GM19193 (cell line): ENCODE measurements around the gene EEIG2.

ENCODE experiments used
- POLR2A ChIP-seq: IDR thresholded peaks from 4 replicates; pipeline ENCODE4 v1.6.1; 2011; ENCODE audit not compliant: insufficient read depth, insufficient read length; ENCODE audit errors: extremely low read depth

EEIG2 gene

GRCh38 chr1:108541861-108542260 is 18.0 kb upstream of the EEIG2 start:
- no peak for TF ChIP-seq POLR2A

- no peak for TF ChIP-seq POLR2A
These were observed 8.6 kb upstream of the EEIG2 start for GRCh38 chr1:108551137-108551862.

- TF ChIP-seq POLR2A = no peak
These were observed 6.0 kb upstream of the EEIG2 start for GRCh38 chr1:108553905-108554304.

GRCh38 chr1:108554682-108555427 is 5.0 kb upstream of the EEIG2 start:
- TF ChIP-seq POLR2A = no peak

- TF ChIP-seq POLR2A = no peak
These were observed 3.8 kb upstream of the EEIG2 start for GRCh38 chr1:108556066-108556465.

GRCh38 chr1:108556499-108556898 is 3.4 kb upstream of the EEIG2 start:
- TF ChIP-seq POLR2A = no peak

- TF ChIP-seq POLR2A = no peak
These were observed 2.6 kb upstream of the EEIG2 start for GRCh38 chr1:108557296-108557695.

GRCh38 chr1:108560189-108560873 is 431 bp downstream of the EEIG2 start:
- TF ChIP-seq POLR2A = no peak

- TF ChIP-seq POLR2A = peak; percentile 60
These were observed 1.1 kb downstream of the EEIG2 start for GRCh38 chr1:108560874-108561459.

GRCh38 chr1:108561689-108562326 is 1.9 kb downstream of the EEIG2 start:
- TF ChIP-seq POLR2A = no peak

- TF ChIP-seq POLR2A = no peak
These were observed 3.9 kb downstream of the EEIG2 start for GRCh38 chr1:108563808-108564207.

- no peak for TF ChIP-seq POLR2A
These were observed 5.2 kb downstream of the EEIG2 start for GRCh38 chr1:108565081-108565480.

- no peak for TF ChIP-seq POLR2A
These were observed 5.6 kb downstream of the EEIG2 start for GRCh38 chr1:108565512-108565911.

- TF ChIP-seq POLR2A = no peak
These were observed 8.7 kb downstream of the EEIG2 start for GRCh38 chr1:108568589-108568988.

- TF ChIP-seq POLR2A = no peak
These were observed 9.3 kb downstream of the EEIG2 start for GRCh38 chr1:108569097-108569728.

- no peak for TF ChIP-seq POLR2A
These were observed 10.2 kb downstream of the EEIG2 start for GRCh38 chr1:108570128-108570527.
